ENCODE results near the gene WDSUB1. TPM values are rescaled to one million over a fixed set of nuclear protein-coding genes. Genes with fewer than 3 reads are reported as not detected.

The WDSUB1 gene
- total and polyA plus RNA-seq, 9 of the 15 experiments (the other 6 are each of a cell fraction or from before 2014, with no cell fraction given) = 5.2 to 13.7 (median 9.4) TPM

DNA sequence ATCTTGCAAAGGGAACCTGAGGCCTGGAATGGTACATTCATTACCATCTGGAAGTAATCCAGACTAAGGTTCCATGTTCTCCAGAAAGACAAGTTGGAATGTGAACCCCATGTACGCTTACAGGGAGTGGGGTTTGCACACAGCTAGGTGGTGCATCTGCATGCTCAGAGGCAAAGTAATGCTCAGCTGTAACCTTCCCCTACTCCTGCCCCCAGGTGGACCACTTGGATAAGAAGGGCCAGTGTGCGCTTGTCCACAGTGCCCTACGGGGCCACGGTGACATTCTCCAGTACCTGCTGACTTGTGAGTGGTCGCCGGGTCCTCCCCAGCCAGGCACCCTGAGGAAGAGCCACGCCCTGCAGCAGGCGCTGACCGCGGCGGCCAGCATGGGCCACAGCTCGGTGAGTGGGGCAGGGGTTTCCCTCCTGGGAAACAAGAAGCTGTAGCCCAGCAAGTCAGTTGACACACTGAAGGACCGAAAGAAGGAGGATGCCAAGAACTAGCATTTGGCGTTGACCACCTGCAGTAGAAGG, 90.0 kb downstream of the WDSUB1 start:
- TF ChIP-seq ZNF79 (CRISPR knock-in tag; IDR thresholded peaks at IDR 0.05; ENCODE audit: low read depth) (no peak), DACH1 (IDR thresholded peaks at IDR 0.05; ENCODE audit: partially characterized antibody) (no peak), SMAD2 (IDR thresholded peaks at IDR 0.05; ENCODE audit: low read depth, low read length) (no peak), CBX2 (IDR thresholded peaks at IDR 0.05; ENCODE audit: insufficient read depth, low read length, poor library complexity, severe bottlenecking) (no peak), HBP1 (CRISPR knock-in tag; IDR thresholded peaks at IDR 0.05) (no peak), HDAC1 (IDR thresholded peaks at IDR 0.05) (no peak), ZNF274 (IDR thresholded peaks at IDR 0.05; ENCODE audit: borderline replicate concordance, low read depth, low read length) (no peak), CBFB (CRISPR knock-in tag; IDR thresholded peaks at IDR 0.05) (0 out of 2 replicates have a peak, but pooled peaks have one; percentile 36), PREB (CRISPR knock-in tag; IDR thresholded peaks at IDR 0.05) (no peak), RAD21 (CRISPR knock-in tag; conservative IDR thresholded peaks at IDR 0.05 in 1 of 2, IDR thresholded peaks at IDR 0.05 in 1 of 2) (peak in 1 of 2 experiments; percentile 33; a peak in 2 of 4 replicates)
- TF ChIP-seq, protein P1, sequence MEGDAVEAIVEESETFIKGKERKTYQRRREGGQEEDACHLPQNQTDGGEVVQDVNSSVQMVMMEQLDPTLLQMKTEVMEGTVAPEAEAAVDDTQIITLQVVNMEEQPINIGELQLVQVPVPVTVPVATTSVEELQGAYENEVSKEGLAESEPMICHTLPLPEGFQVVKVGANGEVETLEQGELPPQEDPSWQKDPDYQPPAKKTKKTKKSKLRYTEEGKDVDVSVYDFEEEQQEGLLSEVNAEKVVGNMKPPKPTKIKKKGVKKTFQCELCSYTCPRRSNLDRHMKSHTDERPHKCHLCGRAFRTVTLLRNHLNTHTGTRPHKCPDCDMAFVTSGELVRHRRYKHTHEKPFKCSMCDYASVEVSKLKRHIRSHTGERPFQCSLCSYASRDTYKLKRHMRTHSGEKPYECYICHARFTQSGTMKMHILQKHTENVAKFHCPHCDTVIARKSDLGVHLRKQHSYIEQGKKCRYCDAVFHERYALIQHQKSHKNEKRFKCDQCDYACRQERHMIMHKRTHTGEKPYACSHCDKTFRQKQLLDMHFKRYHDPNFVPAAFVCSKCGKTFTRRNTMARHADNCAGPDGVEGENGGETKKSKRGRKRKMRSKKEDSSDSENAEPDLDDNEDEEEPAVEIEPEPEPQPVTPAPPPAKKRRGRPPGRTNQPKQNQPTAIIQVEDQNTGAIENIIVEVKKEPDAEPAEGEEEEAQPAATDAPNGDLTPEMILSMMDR (IDR thresholded peaks at IDR 0.05 in 2 of 3, conservative IDR thresholded peaks at IDR 0.05 in 1 of 3; ENCODE audit: insufficient read depth in 2 of 3, low read depth in 1 of 3, low read length in 3 of 3) = peak in 2 of 3 experiments; percentile 27 to 31; a peak in 3 of 6 replicates
- Histone ChIP-seq H3K9me3 (replicated peaks; ENCODE audit: control insufficient read depth, insufficient read depth, low read depth, low read length) (no peaks in the 10 kb centered on the region), H3K4me1 (replicated peaks in 1 of 2; ENCODE audit: control insufficient read depth in 2 of 2, insufficient read depth in 2 of 2, low read length in 2 of 2) (peaks cover 0 to 3% of the 10 kb centered on the region in 2 experiments; a peak in 1 of 5 replicates), H3K9me1 (ENCODE audit: control insufficient read depth, insufficient read depth, low read length) (no peaks in the 10 kb centered on the region), H4K20me1 (replicated peaks; ENCODE audit: control insufficient read depth, insufficient read depth, low read length) (no peaks in the 10 kb centered on the region), H3K4me3 (no peak overlapping the region), H3K4me2 (ENCODE audit: insufficient read depth, low read length) (no peak overlapping the region), H2AFZ (ENCODE audit: low read depth, low read length) (no peak overlapping the region), H3K27ac (ENCODE audit: extremely low read depth, low read depth, low read length) (no peak overlapping the region), H3K36me3 (ENCODE audit: control insufficient read depth, insufficient read depth, low read length) (no peaks in the 10 kb centered on the region), H3K27me3 (ENCODE audit: control insufficient read depth in 2 of 2, insufficient read depth in 2 of 2, low read length in 2 of 2) (peaks cover 50 to 52% of the 10 kb centered on the region in 2 experiments), H3K9ac (ENCODE audit: insufficient read depth in 1 of 2, low read depth in 2 of 2, low read length in 2 of 2) (no peak overlapping the region), H3K79me2 (ENCODE audit: control insufficient read depth, insufficient read depth, low read length) (no peaks in the 10 kb centered on the region)
- 2% methylated on average over 14 of the region's 14 CpGs for WGBS (ENCODE audit: insufficient coverage, low coverage, missing lambda C conversion rate)
- ChIA-PET POLR2A (interaction anchor here (0.6 to 1.2 kb wide), 4 partner anchors 10 to 310 kb away, joined by 3 read pairs; no protein-coding TSS in a partner anchor), CTCF (ENCODE audit: low intra/inter-chr PET ratio) (interaction anchor here (0.6 kb wide), 1 partner anchor 1056 kb away, joined by 5 read pairs; no protein-coding TSS in a partner anchor)
- intact Hi-C loops (cut with micrococcal nuclease) = no loop called here
- ATAC-seq (peak; percentile 77), DNase-seq (ENCODE audit: extremely low read depth in 1 of 4, low spot score in 3 of 4) (no peak), FAIRE-seq (no peak)
- in situ Hi-C loops (cut with MboI) = no loop called here
- no TSS peak for BruUV-seq (replicated peaks)

All from K562 (cell line).